Measurements from ENCODE around the gene JMJD6. TPM values are rescaled to one million over a fixed set of nuclear protein-coding genes. Genes with fewer than 3 reads are reported as not detected.
"Not testable (repeated sequence)": the region's sequence is repeated elsewhere in the genome, so short reads cannot be mapped to it uniquely, and the experiment has no call there.

JMJD6 gene
- total RNA-seq = 11.7 and 15.7 TPM in 2 replicates

DNA sequence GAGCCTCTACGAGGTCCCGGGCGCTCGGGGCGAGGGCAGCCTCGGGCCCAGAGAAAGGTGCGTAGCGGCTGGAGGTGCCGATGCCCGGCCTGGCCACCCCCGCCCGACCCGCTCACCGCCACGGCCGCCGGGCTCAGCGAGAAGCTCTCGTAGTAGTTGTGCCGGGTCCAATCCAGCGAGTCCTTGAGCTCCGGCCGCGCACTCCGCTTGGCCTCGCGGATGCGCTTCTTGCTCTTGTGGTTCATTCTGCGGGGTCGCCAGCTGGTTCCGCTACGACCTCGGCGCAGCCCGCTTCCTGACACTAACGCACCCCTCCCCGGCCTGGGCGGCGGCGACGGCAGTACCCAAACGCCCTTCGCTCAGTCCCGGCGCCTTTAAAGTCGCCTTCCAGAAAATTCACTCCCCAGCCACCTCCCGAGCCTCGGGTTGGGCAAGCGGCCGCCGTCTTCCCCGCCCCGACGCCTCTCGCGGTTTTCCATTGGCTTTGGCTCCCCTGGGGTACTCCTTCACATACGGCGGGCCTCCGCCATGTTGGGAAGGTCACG is at the start of gene JMJD6:
Gene JMJD6, minus strand, starts transcription at position 376 of the 545 bp plus-strand sequence. Its CDS starts 131 bp downstream, at position 245.
- DNase-seq (ENCODE audit: low read depth in 2 of 2) = peak; percentile 78 to 95

GRCh38 chr17:76775021-76775600 is 48.7 kb upstream of the JMJD6 start:
- no peak for DNase-seq (ENCODE audit: low read depth in 2 of 2)

DNA sequence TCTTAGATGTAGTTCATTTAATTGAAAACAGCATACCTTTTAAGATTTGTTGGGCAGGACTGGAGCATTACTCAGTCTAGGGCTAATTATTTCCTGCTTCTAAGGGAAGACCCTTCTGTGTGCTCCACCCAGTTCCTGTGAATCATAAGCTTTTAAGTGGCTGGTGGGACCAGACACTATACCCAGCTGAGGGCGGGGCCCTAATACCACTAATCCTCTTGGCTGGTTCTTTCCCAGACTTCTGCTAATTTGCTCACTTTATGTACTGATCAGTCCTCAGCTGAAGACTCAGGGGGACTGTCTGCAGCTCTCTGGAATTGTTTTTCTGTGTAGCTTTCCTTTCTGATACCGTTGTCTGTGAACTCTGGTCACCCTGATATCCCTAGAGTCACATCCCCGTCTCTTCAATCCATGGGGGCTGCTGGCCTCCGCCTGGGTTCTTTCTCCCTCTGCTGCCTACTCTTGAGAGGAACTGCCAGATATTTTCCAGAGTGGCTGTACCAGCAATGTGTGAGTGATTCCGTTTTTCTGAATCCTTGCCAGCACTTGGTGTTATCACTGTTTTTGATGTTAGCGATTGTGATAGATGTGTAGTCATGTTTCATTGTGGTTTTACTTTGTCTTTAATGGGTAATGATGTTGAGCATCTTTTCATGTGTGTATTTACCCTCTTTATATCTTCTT is 46.6 kb upstream of the JMJD6 start:
- peak in 1 of 2 donors; percentile 90 for DNase-seq (ENCODE audit: low read depth in 2 of 2)

GRCh38 chr17:76758570-76758969 is 32.2 kb upstream of the JMJD6 start:
- DNase-seq (ENCODE audit: low read depth in 2 of 2) = no peak

- no peak for DNase-seq (ENCODE audit: low read depth in 2 of 2)
These were observed 30.9 kb upstream of the JMJD6 start for GRCh38 chr17:76757256-76757655.

DNA sequence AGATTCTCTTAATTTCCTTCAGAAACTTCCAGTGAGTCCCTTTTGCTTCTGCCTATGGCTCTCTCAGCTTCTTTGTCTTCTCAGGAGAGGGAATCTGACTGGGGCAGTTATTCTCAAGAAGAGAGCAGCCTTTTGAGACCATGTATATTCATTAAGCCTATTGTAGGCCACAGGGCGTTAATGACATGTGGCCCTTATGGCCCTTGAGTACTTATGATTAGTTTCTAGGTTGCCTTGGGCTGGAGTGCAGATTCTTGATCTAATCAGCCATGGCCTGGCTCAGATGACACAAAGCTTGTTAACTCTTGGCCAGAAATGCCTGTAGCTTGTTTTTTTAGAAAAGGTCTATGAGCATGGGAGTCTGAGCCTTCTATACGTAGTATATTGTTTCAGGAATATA is 28.9 kb upstream of the JMJD6 start:
- DNase-seq (ENCODE audit: low read depth in 2 of 2) = no peak

DNA sequence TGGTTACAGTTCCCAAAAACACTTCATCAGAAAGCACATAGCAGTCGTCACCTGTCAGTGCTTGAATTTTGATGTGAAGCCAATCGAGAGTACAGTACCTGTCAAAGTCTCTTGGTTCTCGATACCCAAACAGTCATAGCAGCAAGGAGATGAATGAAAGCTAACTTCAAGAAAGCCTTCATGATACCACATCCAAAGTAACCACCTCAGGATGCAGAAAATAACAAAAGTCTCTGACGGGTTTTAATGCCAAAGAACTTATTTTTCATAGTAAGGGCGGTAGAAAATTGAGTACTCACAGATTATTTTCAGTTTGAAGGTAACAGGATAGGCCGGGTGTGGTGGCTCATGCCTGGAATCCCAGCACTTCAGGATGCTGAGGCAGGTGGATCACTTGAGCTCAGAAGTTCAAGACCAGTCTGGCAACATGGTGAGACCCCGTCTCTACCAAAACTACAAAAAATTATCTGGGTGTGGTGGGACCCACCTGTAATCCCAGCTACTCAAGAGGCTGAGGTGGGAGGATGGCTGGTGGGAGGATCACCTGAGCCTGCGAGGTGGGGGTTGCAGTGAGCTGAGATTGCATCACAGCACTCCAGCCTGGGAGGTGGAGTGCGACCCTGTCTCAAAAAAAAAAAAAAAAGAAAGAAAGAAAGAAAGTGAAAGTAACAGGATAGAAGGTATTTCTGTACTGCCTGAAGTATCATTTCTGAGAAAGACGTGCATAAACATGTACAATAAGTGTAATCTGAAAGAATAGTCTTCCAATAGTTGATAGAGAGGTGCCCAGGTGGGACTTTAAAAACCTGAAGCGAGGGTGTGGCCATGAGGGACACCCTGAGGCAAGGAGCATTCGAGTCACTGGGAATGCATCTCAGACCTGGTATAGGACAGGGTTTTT is 26.9 kb upstream of the JMJD6 start:
- DNase-seq (ENCODE audit: low read depth in 2 of 2) = no peak

DNA sequence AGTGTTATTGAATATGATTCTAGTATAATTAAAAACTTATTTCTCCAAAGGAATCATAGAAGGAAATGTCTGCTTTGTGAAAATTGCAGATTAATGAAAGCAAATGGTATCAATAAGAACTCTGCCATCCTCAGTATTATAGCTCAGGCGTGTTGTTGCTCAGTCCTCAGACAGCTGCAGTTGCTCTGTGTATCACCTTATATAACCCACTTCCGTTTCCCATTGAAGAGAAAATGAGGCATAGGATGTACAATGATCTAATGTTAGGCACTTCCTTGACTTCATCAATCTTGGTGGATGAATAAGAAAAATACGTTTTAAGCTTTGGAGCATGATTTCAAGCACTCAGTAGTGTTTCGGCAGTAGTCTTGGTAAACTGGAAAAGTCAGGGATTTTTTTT is 25.6 kb upstream of the JMJD6 start:
- peak in 1 of 2 donors; percentile 33 for DNase-seq (ENCODE audit: low read depth in 2 of 2)

GRCh38 chr17:76751416-76751993 is 25.1 kb upstream of the JMJD6 start:
- DNase-seq (ENCODE audit: low read depth in 2 of 2) = no peak

DNA sequence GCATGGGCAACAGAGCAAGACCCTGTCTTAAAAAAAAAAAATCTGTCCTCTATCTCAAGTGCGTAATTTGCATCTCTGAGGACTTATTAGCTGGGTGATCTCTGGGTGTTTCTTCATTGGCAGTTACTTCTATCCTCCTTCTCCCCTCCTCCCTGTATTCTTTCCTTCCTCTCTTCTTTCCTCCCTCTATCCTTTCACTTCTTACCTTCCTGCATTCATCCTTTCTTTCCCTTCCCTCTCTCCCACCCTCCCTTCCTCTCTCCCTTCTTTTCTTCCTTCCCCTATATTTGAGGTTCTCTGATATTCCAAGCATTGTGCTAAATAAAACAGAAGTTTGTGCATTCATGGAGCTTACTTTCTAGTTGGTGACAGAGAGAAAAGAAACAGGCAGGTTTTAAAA is 22.3 kb upstream of the JMJD6 start:
- DNase-seq (ENCODE audit: low read depth in 2 of 2) = no peak

- DNase-seq (ENCODE audit: low read depth in 2 of 2) = no peak
These were observed 21.4 kb upstream of the JMJD6 start for GRCh38 chr17:76747716-76748363.

- not testable (repeated sequence) for DNase-seq (ENCODE audit: low read depth in 2 of 2)
These were observed 19.4 kb upstream of the JMJD6 start for GRCh38 chr17:76745785-76746184.

GRCh38 chr17:76744747-76745146 is 18.3 kb upstream of the JMJD6 start:
- no peak for DNase-seq (ENCODE audit: low read depth in 2 of 2)

- no peak for DNase-seq (ENCODE audit: low read depth in 2 of 2)
These were observed 16.6 kb upstream of the JMJD6 start for GRCh38 chr17:76742958-76743357.

DNA sequence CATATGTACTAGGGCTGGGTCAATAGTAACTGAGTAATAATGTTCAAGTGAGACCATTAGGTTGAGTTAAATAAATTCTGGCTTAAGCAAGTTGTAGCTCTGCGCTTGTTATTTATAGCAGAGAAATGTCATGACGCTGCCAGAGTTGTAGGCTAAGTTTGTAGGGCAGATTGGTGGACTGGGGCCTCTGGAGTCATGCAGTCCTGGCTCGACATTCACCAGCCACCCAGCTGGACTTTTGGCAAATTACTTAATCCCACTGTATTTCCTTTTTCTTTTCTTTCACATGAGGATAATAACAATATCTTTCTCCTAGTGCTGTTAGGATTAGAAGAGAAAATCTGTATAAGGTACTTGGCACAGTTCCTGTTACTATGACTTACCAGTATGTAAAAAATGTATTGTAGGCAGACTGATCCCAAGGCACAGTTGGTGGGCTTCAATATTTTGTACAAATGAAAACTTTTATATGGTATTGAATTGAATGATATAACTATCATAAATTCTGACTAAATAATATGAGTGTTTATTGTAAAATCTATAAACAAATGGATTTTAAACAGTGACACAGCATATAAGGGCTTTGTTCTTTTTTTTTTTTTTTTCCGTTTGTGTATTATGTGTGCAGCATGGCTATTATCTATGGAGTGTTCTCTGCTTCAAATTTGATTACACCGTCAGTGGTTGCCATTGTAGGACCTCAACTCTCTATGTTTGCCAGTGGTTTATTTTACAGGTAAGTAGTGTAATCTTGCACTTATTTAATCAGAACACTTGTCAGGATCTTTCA is 14.1 kb upstream of the JMJD6 start:
- DNase-seq (ENCODE audit: low read depth in 2 of 2) = no peak

GRCh38 chr17:76739568-76740115 is 13.2 kb upstream of the JMJD6 start:
- DNase-seq (ENCODE audit: low read depth in 2 of 2) = not testable (repeated sequence)

GRCh38 chr17:76738468-76738850 is 12.1 kb upstream of the JMJD6 start:
- peak in 1 of 2 donors; percentile 32 for DNase-seq (ENCODE audit: low read depth in 2 of 2)

- DNase-seq (ENCODE audit: low read depth in 2 of 2) = peak; percentile 81 to 95
These were observed 11.5 kb upstream of the JMJD6 start, which contains the start of gene MFSD11 for GRCh38 chr17:76737676-76738467. Gene MFSD11, plus strand, starts transcription at chr17:76738119. Its CDS starts 234 bp downstream, at chr17:76738353.

- peak; percentile 95 to 99 for DNase-seq (ENCODE audit: low read depth in 2 of 2)
These were observed 10.8 kb upstream of the JMJD6 start, which contains the start of gene SRSF2 for GRCh38 chr17:76737082-76737675. Gene SRSF2, minus strand, starts transcription at chr17:76737331. Its CDS starts 171 bp downstream, at chr17:76737160.

All from dermis microvascular lymphatic vessel endothelial cell (primary cell).